Heart left ventricle (tissue), 16 donors: ENCODE data around the gene FNDC3B. TPM values are rescaled to one million over a fixed set of nuclear protein-coding genes. Genes with fewer than 3 reads are reported as not detected.

ENCODE experiments used
- ATAC-seq, 4 donors: fragments of 200-7000 bp; cut with Tn5 transposase; one replicate each; pipeline ENCODE4 v1.9.1; 2020 to 2022; ENCODE audit warnings: moderate library complexity in 4 of 4, mild to moderate bottlenecking in 3 of 4, moderate number of reproducible peaks in 1 of 4
- DNase-seq, 5 donors: peaks; one replicate each; pipeline ENCODE4 v3.0.0-alpha.2; 2020
- H3K27ac ChIP-seq, 12 donors: fragments of 200-600 bp; sonication (generic) in 4 of 12; one replicate each; pipeline versions ENCODE4 v1.5.0 to v1.8.0; 2016 to 2022; ENCODE audit warnings: mild to moderate bottlenecking in 2 of 12
- H3K27me3 ChIP-seq, 9 donors: fragments of 200-600 bp; sonication (generic) in 2 of 9; one replicate each; pipeline versions ENCODE4 v1.5.1 to v1.8.0; 2016 to 2022; ENCODE audit warnings: mild to moderate bottlenecking in 3 of 9
- H3K36me3 ChIP-seq, 9 donors: fragments of 200-600 bp; sonication (generic) in 2 of 9; one replicate each; pipeline versions ENCODE4 v1.5.0 to v1.8.0; 2018 to 2022; ENCODE audit warnings: mild to moderate bottlenecking in 2 of 9
- H3K4me1 ChIP-seq, 12 donors: fragments of 200-600 bp; sonication (generic) in 4 of 12; one replicate each; pipeline versions ENCODE4 v1.5.0 to v1.8.0; 2016 to 2022; ENCODE audit warnings: mild to moderate bottlenecking in 3 of 12
- H3K4me3 ChIP-seq, 12 donors: fragments of 200-600 bp; sonication (generic) in 4 of 12; one replicate each; pipeline versions ENCODE4 v1.5.0 to v1.8.0; 2017 to 2022; ENCODE audit warnings: mild to moderate bottlenecking in 9 of 12, moderate library complexity in 4 of 12
- H3K9me3 ChIP-seq, 12 donors: fragments of 200-600 bp; sonication (generic) in 4 of 12; one replicate each; pipeline versions ENCODE4 v1.5.0 to v1.8.0; 2016 to 2022; ENCODE audit warnings: mild to moderate bottlenecking in 1 of 12
- CTCF ChIP-seq, 12 donors: fragments of 200-600 bp; sonication (generic) in 4 of 12; IDR thresholded peaks; one replicate each; pipeline versions ENCODE4 v1.5.0 to v1.8.0; 2018 to 2022; ENCODE audit warnings: antibody characterized with exemption in 12 of 12, mild to moderate bottlenecking in 5 of 12
- POLR2A ChIP-seq, 2 donors: fragments of 450-650 bp; IDR thresholded peaks; one replicate each; pipeline ENCODE4 v1.6.1; 2017; ENCODE audit warnings: antibody characterized with exemption in 2 of 2, mild to moderate bottlenecking in 2 of 2, moderate library complexity in 2 of 2
- WGBS, 4 donors: extraction: QIAGEN DNeasy Blood & Tissue Kit in 2 of 4; methylation state at CpG; one replicate each; pipeline versions ENCODE4 v1.1.5 to v1.1.7; 2013 to 2018; 5-methylcytosine and 5-hydroxymethylcytosine counted together
- intact Hi-C, 10 donors: fragments of 100-400 bp; cut with DNase I; formaldehyde crosslinking; loops; one replicate each; pipeline versions ENCODE4 v1.11.1 to v1.14.2; 2022
- polyA plus RNA-seq, 2 donors: library from polyadenylated mRNA; stranded (reverse); fragments of 200-250 nt; gene quantifications; one replicate each; pipeline ENCODE4 v1.2.3, GENCODE V29; 2013
- total RNA-seq, 9 donors: library from RNA; depleted of rRNA in 2 of 9; stranded (reverse); fragments of >200 nt in 2 of 9; fragmentation: NEBNext Ultra II Directional in 3 of 9; extraction: Animal tissue kit (Norgen Biotek cat#: 25700) in 3 of 9; gene quantifications; one replicate each; pipeline versions ENCODE4 v1.1.0 to v1.2.4, GENCODE V29; 2016 to 2023
- donor health status: ischemic (EF 13 %, LVEDD 7.1; RV severe dilation, severe dysfunction).
- donor health status: healthy with polysubstance abuse.
- donor health status: DM: no; HTN: yes; CAD: no.
- donor health status: DM: no; HTN: no; CAD: no.
- donor health status: ischemic (EF 25% LVEDD 6.9; RV normal size, moderate dysfunction).
- donor health status: ischemic (EF 25% LVEDD 5.7; RV mildly dilated, moderate dysfunction).
- donor health status: healthy.
- donor health status: DM: yes; HTN: yes; CAD: no.
- donor health status: ischemic (EF 35%, LVEDD 5.7; RV mildly dilated, moderate dysfunction).
- donor health status: nonischemic (EF 11% LVEDD 7.7; RV severe dilation, severe dysfunction).
- donor health status: DM: yes; HTN: yes; CAD: no.
- donor health status: PGD.
- donor health status: ischemic (EF 29% LVEDD 5.4; RV normal size, mild dysfunction).
- donor health status: nonischemic (EF 23%, LVEDD 6.1; RV moderate dilation, normal function).

The FNDC3B gene
- total and polyA plus RNA-seq, 11 donors: 9.4 to 113 (median 68.2) TPM

- H3K36me3 ChIP-seq: peaks cover 0 to 32% (median 16%) of the 10 kb centered on the region in 9 donors
- DNase-seq (no peak), ATAC-seq (no peak)
- H3K27me3 ChIP-seq: no peaks in the 10 kb centered on the region
- H3K9me3 ChIP-seq: no peaks in the 10 kb centered on the region
- H3K27ac ChIP-seq: no peak overlapping the region
- intact Hi-C loops: loop anchor here in 8 of 10 donors (10.0 kb wide), 7 partner anchors 47 to 267 kb away; no protein-coding TSS in a partner anchor
- H3K4me1 ChIP-seq: peaks cover 3 to 59% (median 47%) of the 10 kb centered on the region in 12 donors
- H3K4me3 ChIP-seq: no peak overlapping the region
- no peak for TF ChIP-seq POLR2A (IDR thresholded peaks at IDR 0.05)
- no peak for TF ChIP-seq CTCF (IDR thresholded peaks at IDR 0.05)
Observed at GRCh38 chr3:172047567-172048115, 8.3 kb downstream of the FNDC3B start.

GRCh38 chr3:172048599-172048998 lies 9.2 kb downstream of the FNDC3B start:
- intact Hi-C loops: loop anchor here in 8 of 10 donors (10.0 kb wide), 7 partner anchors 46 to 266 kb away; no protein-coding TSS in a partner anchor
- peaks cover 0 to 38% (median 16%) of the 10 kb centered on the region in 9 donors for H3K36me3 ChIP-seq
- DNase-seq: no peak
- 96 to 98% (median 97%) methylated on average over 2 of the region's 2 CpGs for WGBS, 4 donors
- ATAC-seq: no peak
- TF ChIP-seq POLR2A (IDR thresholded peaks at IDR 0.05) (no peak), CTCF (IDR thresholded peaks at IDR 0.05) (no peak)
- H3K4me1 ChIP-seq: peaks cover 3 to 60% (median 45%) of the 10 kb centered on the region in 12 donors
- no peaks in the 10 kb centered on the region for H3K9me3 ChIP-seq
- no peak overlapping the region for H3K27ac ChIP-seq
- H3K27me3 ChIP-seq: no peaks in the 10 kb centered on the region
- no peak overlapping the region for H3K4me3 ChIP-seq

GRCh38 chr3:172051310-172051956 lies 12.1 kb downstream of the FNDC3B start:
- H3K4me1 ChIP-seq: peaks cover 9 to 60% (median 44%) of the 10 kb centered on the region in 12 donors
- 92 to 96% (median 96%) methylated on average over 3 of the region's 3 CpGs for WGBS, 4 donors
- TF ChIP-seq POLR2A (IDR thresholded peaks at IDR 0.05) (no peak), CTCF (IDR thresholded peaks at IDR 0.05) (no peak)
- peaks cover 0 to 44% (median 23%) of the 10 kb centered on the region in 9 donors for H3K36me3 ChIP-seq
- ATAC-seq (no peak), DNase-seq (no peak)
- H3K27ac ChIP-seq: no peak overlapping the region
- H3K4me3 ChIP-seq: no peak overlapping the region
- no peaks in the 10 kb centered on the region for H3K27me3 ChIP-seq
- intact Hi-C loops: no loop called here
- H3K9me3 ChIP-seq: no peaks in the 10 kb centered on the region

- Histone ChIP-seq H3K27ac (peak overlapping the region in 1 of 12 donors; percentile 40), H3K36me3 (peaks cover 0 to 44% (median 23%) of the 10 kb centered on the region in 9 donors), H3K4me3 (no peak overlapping the region), H3K4me1 (peaks cover 13 to 60% (median 46%) of the 10 kb centered on the region in 12 donors), H3K27me3 (no peaks in the 10 kb centered on the region), H3K9me3 (no peaks in the 10 kb centered on the region)
- intact Hi-C loops: no loop called here
- ATAC-seq: no peak
- DNase-seq: no peak
- TF ChIP-seq CTCF (IDR thresholded peaks at IDR 0.05) (no peak), POLR2A (IDR thresholded peaks at IDR 0.05) (no peak)
- 97 to 99% (median 98%) methylated on average over 5 of the region's 5 CpGs for WGBS, 4 donors
Observed at GRCh38 chr3:172051957-172052354, 12.6 kb downstream of the FNDC3B start.
